ENCODE results near the gene MAP3K14. TPM values are rescaled to one million over a fixed set of nuclear protein-coding genes. Genes with fewer than 3 reads are reported as not detected.

The MAP3K14 gene
- total RNA-seq = 1.7 and 2.2 TPM in 2 replicates

DNA sequence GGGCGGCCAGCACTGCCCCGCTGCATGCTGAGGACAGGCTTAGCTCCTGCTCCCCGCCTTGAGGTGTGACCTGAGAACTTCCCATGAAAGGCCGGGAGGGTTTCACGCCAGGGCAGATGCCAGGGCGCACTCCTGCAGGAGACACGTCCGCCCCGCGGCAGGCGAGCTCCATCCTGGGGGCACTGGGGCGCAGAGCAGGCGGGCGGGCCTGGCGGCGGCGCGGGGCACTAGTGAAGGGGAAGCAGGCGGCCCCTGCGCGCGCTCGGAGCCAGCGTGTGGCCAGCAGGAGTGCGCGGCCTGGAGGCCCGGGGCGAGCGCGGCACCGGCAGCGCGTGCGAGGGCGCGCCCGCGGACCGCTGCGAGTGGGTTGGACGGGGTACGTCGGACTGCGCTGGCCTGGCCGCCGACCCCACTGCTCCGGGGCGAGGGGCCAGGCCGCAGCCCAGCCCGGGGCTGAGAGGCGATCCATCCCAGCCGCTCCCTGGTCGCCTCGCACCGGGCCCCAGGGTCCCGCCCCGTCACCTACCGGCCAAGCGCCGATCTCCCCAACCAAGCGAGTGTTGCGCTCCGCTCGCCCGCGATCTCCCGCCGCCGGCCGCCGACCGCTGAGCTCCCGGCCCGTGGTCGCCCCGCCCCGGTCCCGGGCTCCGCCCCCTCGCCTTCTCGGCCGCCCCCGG, at the start of gene MAP3K14:
Gene MAP3K14, minus strand, starts transcription at position 587 of the 677 bp plus-strand sequence. CDS start 26,275 bp downstream, outside the sequence.

DNA sequence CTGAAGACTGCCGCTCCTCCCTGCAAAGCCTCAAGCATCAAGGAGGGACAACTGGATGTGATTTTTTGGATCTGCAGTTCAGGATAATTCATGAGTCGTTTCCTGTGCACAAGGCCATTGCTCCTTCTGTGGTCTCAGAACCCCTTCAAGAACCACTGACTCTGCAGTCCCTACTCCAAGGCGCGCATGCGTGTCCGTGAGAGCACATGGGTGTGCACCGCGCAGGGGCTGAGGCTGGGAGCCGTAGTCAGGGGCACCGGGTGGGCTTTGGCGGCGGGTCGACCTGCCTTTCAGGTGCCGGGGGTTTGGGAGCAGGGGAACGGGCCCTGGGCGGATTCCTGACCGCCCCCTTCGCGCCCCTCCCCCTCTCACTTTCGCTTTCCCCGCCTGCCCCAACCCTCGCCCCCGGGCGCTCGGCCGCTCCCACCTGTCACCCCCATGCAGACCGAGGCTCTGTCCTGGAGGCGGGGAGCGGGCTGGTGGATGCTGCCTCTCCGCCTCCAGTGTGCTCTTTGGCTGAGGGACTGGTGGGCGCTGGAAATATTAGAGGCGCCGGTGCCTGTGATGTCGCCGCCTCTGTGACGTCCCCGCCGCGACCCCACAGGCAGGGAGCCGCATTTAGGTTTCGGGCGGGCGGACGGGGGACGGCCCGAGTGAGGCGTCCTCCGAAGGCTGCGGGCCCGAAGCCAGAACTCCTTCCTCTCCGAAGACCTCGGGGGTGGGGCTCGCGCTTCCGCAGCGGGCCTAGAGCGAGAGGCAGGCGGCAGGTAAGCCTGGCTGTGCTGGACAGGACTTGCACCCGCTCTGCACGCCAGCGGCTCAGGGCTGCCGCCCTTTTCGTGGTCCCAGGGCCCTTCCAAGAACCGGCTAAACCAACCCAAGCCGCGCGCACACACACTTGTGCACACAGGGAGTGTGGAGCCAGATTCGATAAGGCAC, 55.0 kb downstream of the MAP3K14 start, which contains the start of gene SPATA32:
Gene SPATA32, minus strand, starts transcription at position 518 of the 939 bp plus-strand sequence. Its CDS starts 78 bp downstream, at position 440.

DNA sequence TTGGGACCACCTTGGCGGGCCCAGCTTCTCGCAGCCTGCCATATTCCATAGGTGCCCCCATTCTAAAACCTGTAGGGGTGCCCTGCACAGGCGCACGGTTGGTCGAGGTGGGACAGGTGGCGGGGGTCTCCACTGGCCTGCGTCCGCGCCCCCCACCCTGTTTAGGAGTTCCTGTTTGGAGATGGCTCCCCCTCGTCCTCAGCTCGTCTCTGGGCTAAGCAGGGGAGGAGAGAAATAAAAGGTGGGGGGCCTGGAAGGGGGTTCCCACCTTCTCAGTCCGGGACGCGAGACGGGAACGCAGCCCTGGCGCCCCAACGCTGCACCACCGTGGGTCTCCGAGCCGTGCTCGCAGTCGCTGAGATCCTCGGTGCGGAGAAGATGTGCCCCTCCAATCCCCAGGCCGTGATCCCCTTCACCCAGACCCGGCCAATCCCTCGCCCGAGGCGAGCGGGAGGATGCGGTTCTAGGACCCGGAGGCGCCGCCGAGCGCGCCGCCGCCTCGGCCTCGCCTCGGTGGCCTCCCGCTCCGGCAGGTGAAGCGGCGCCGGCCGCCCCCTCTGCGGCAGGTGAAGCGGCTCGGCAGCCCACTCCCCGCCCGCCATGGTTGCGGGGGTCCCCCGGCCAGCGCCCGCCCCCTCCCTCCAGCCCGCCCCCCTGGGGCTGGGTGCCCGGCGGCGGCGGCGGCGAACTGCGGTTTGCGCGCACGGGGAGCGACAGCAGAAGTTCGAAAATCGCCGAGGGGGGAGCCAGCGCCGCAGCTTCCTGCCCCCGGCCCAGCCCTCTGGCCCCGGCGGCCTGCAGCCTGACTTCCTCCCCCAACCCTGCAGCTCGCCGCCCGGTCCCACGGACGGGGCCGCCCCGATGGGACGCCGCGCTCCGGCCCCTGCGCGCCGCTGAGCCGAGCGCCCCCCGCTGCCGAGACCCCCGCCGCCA, 95.5 kb downstream of the MAP3K14 start, which contains the start of gene FMNL1:
Gene FMNL1, plus strand, starts transcription at position 805 of the 933 bp plus-strand sequence. CDS start 240 bp downstream, outside the sequence.

Other genes with a start within 250 kb of the MAP3K14 start
- gene PLCD3, start 184.5 kb downstream of the MAP3K14 start, total RNA-seq = 21.3 and 21.7 TPM in 2 replicates
- gene ACBD4, start 181.3 kb downstream of the MAP3K14 start, total RNA-seq = 8.1 and 9.3 TPM in 2 replicates
- 6.0 and 14.9 TPM in 2 replicates for gene HEXIM1, start 168.5 kb downstream of the MAP3K14 start, total RNA-seq
- 7.3 and 10.7 TPM in 2 replicates for gene HEXIM2, start 155.1 kb downstream of the MAP3K14 start, total RNA-seq
- 7.9 and 11.8 TPM in 2 replicates for gene FMNL1, start 95.1 kb downstream of the MAP3K14 start, total RNA-seq
- gene SPATA32, start 54.9 kb downstream of the MAP3K14 start, total RNA-seq = 0.09 and 0.14 TPM in 2 replicates
- gene ARHGAP27, start 115.8 kb upstream of the MAP3K14 start, total RNA-seq = 0.71 and 2.2 TPM in 2 replicates
- gene PLEKHM1, start 173.7 kb upstream of the MAP3K14 start, total RNA-seq = 10.7 and 18.9 TPM in 2 replicates